ENCODE measurements around the gene BHLHE23.

DNA sequence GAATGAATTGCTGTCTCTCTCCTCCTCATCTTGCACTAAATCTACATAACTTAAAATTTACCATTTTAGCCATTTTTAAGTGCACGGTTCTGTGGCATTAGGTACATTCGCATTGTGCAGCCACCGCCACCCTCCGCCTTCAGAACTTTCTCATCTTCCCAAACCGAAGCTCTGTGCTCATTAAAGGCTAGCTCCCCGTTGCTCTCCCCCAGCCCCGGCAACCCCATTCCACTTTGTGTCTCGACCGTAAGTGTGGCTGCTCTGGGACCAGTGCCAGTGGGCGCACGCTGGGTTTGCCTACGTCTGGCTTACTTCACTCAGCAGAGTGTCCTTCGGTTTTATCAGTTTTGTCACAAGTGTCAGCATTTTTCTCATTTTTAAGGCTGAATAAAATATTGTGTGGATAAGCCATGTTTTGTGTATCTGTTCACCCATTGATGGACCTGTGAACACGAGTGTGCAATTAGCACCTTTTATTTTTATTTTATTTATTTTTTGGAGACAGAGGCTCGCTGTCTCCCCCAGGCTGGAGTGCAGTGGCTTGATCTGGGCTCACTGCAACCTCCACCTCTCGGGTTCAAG is 37.5 kb downstream of the BHLHE23 start:
- TF ChIP-seq, protein P1, sequence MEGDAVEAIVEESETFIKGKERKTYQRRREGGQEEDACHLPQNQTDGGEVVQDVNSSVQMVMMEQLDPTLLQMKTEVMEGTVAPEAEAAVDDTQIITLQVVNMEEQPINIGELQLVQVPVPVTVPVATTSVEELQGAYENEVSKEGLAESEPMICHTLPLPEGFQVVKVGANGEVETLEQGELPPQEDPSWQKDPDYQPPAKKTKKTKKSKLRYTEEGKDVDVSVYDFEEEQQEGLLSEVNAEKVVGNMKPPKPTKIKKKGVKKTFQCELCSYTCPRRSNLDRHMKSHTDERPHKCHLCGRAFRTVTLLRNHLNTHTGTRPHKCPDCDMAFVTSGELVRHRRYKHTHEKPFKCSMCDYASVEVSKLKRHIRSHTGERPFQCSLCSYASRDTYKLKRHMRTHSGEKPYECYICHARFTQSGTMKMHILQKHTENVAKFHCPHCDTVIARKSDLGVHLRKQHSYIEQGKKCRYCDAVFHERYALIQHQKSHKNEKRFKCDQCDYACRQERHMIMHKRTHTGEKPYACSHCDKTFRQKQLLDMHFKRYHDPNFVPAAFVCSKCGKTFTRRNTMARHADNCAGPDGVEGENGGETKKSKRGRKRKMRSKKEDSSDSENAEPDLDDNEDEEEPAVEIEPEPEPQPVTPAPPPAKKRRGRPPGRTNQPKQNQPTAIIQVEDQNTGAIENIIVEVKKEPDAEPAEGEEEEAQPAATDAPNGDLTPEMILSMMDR (IDR thresholded peaks at IDR 0.05), result no peak
- no peak for TF ChIP-seq POLR2A (IDR thresholded peaks at IDR 0.05)

Data from prostate gland (tissue), 2 donors.